ENCODE measurements around the gene ARL8A.
"Not testable (repeated sequence)": the region's sequence is repeated elsewhere in the genome, so short reads cannot be mapped to it uniquely, and the experiment has no call there.

Gene ARL8A

GRCh38 chr1:202176949-202177927 is 32.7 kb upstream of the ARL8A start:
- DNase-seq (ENCODE audit: low read depth in 2 of 3, low spot score in 2 of 3), result no peak

GRCh38 chr1:202173993-202174392 is 29.5 kb upstream of the ARL8A start:
- DNase-seq (ENCODE audit: low read depth in 2 of 3, low spot score in 2 of 3), result no peak

GRCh38 chr1:202172015-202172355 is 27.4 kb upstream of the ARL8A start:
- no peak for DNase-seq (ENCODE audit: low read depth in 2 of 3, low spot score in 2 of 3)

- no peak for DNase-seq (ENCODE audit: low read depth in 2 of 3, low spot score in 2 of 3)
Measured at GRCh38 chr1:202171292-202172014, 26.9 kb upstream of the ARL8A start.

GRCh38 chr1:202170726-202171125 is 26.2 kb upstream of the ARL8A start:
- no peak for DNase-seq (ENCODE audit: low read depth in 2 of 3, low spot score in 2 of 3)

- no peak for DNase-seq (ENCODE audit: low read depth in 2 of 3, low spot score in 2 of 3)
Measured at GRCh38 chr1:202168861-202169260, 24.3 kb upstream of the ARL8A start.

GRCh38 chr1:202167708-202168415 is 23.3 kb upstream of the ARL8A start:
- no peak for DNase-seq (ENCODE audit: low read depth in 2 of 3, low spot score in 2 of 3)

- not testable (repeated sequence) for DNase-seq (ENCODE audit: low read depth in 2 of 3, low spot score in 2 of 3)
Measured at GRCh38 chr1:202167054-202167453, 22.5 kb upstream of the ARL8A start.

- DNase-seq (ENCODE audit: low read depth in 2 of 3, low spot score in 2 of 3), result no peak
Measured at GRCh38 chr1:202165942-202166843, 21.7 kb upstream of the ARL8A start.

- peak in 2 of 3 experiments; percentile 59 to 71 for DNase-seq (ENCODE audit: low read depth in 2 of 3, low spot score in 2 of 3)
Measured at GRCh38 chr1:202165267-202165941, 20.9 kb upstream of the ARL8A start.

GRCh38 chr1:202164271-202165037 is 19.9 kb upstream of the ARL8A start:
- DNase-seq (ENCODE audit: low read depth in 2 of 3, low spot score in 2 of 3), result peak in 1 of 3 experiments; percentile 47

- no peak for DNase-seq (ENCODE audit: low read depth in 2 of 3, low spot score in 2 of 3)
Measured at GRCh38 chr1:202163281-202164270, 19.0 kb upstream of the ARL8A start.

GRCh38 chr1:202162418-202163280 is 18.1 kb upstream of the ARL8A start:
- DNase-seq (ENCODE audit: low read depth in 2 of 3, low spot score in 2 of 3), result no peak

- peak in 2 of 3 experiments; percentile 52 to 73 for DNase-seq (ENCODE audit: low read depth in 2 of 3, low spot score in 2 of 3)
Measured at GRCh38 chr1:202162047-202162417, 17.5 kb upstream of the ARL8A start.

GRCh38 chr1:202161151-202162046 is 16.9 kb upstream of the ARL8A start:
- DNase-seq (ENCODE audit: low read depth in 2 of 3, low spot score in 2 of 3), result no peak

- peak; percentile 70 to 86 (median 80) for DNase-seq (ENCODE audit: low read depth in 2 of 3, low spot score in 2 of 3)
Measured at GRCh38 chr1:202160377-202160940, 15.9 kb upstream of the ARL8A start, which contains the start of gene PTPN7. TSS of gene PTPN7 (minus strand) at chr1:202160602. CDS start at chr1:202159402, 1,200 bp downstream.
